SK-N-MC (cell line): ENCODE data around the gene NGEF.

Experiments
- EZH2 ChIP-seq: fragments of 200-600 bp; sonication (generic); IDR thresholded peaks from one replicate; pipeline ENCODE4 v1.6.1; 2017; ENCODE audit warnings: antibody characterized with exemption
- FOXP2 ChIP-seq: optimal IDR thresholded peaks from 2 replicates; pipeline ENCODE3; 2011; ENCODE audit warnings: mild to moderate bottlenecking, moderate library complexity; ENCODE audit not compliant: insufficient read depth; ENCODE audit errors: extremely low read length, control extremely low read depth
- POLR2AphosphoS5 ChIP-seq: IDR thresholded peaks from 2 replicates; pipeline ENCODE4 v1.6.1; 2012; ENCODE audit warnings: mild to moderate bottlenecking, low read depth, low read length, borderline replicate concordance

GRCh38 chr2:232908695-232909094 lies 104.4 kb downstream of the NGEF start:
- TF ChIP-seq POLR2AphosphoS5 (no peak), EZH2 (no peak), FOXP2 (no peak)
